IMR-90 (cell line): ENCODE data around the gene SV2B. TPM values are rescaled to one million over a fixed set of nuclear protein-coding genes. Genes with fewer than 3 reads are reported as not detected.

Experiments used
- ATAC-seq: fragments of 200-7000 bp; cut with Tn5 transposase; 2 replicates; pipeline ENCODE4 v1.9.1; 2020; ENCODE audit warnings: low read depth, mild to moderate bottlenecking, moderate library complexity
- BruUV-seq: library from RNA; stranded (reverse); fragments of 400-500 nt; replicated peaks from 2 replicates; lab custom pipeline; 2021; lab: Mats Ljungman, UMichigan
- CTCF ChIA-PET: fragments of 300-600 bp; formaldehyde crosslinking; extraction: SDS; loops from one replicate; lab custom pipeline; 2021; ENCODE audit warnings: antibody characterized with exemption; lab: Yijun Ruan, JAX
- POLR2A ChIA-PET: fragments of 300-600 bp; sonication (Branson Sonifier 250); formaldehyde crosslinking; loops from one replicate; lab custom pipeline; 2022; ENCODE audit warnings: antibody characterized with exemption; ENCODE audit not compliant: unreplicated experiment; lab: Charles Lee
- DNase-seq: peaks from one replicate; pipeline ENCODE4 v3.0.0; 2013
- H2AFZ ChIP-seq: replicated peaks from 2 replicates; pipeline ENCODE3; 2013; ENCODE audit warnings: low read length, mild to moderate bottlenecking; ENCODE audit not compliant: poor library complexity
- H2AK5ac ChIP-seq: 2 replicates; pipeline ENCODE4 v1.6.1; 2013; ENCODE audit warnings: low read depth, low read length, inconsistent platforms
- H2AK9ac ChIP-seq: replicated peaks from 2 replicates; pipeline ENCODE3; 2013; ENCODE audit warnings: mild to moderate bottlenecking, low read depth, low read length, moderate library complexity; ENCODE audit not compliant: poor library complexity
- H2BK120ac ChIP-seq: 2 replicates; pipeline ENCODE4 v1.6.1; 2013; ENCODE audit warnings: low read depth, low read length, inconsistent platforms
- H2BK15ac ChIP-seq: 3 replicates; pipeline ENCODE4 v1.6.1; 2013; ENCODE audit warnings: low read depth, low read length, inconsistent platforms
- H2BK20ac ChIP-seq: 2 replicates; pipeline ENCODE4 v1.6.1; 2013; ENCODE audit warnings: low read depth, mild to moderate bottlenecking, inconsistent platforms, low read length, moderate library complexity
- H2BK5ac ChIP-seq: 2 replicates; pipeline ENCODE4 v1.6.1; 2013; ENCODE audit warnings: mild to moderate bottlenecking, low read depth, low read length, inconsistent platforms; ENCODE audit not compliant: poor library complexity, severe bottlenecking
- H3K14ac ChIP-seq: replicated peaks from 2 replicates; pipeline ENCODE4 v1.6.1; 2013; ENCODE audit warnings: low read depth, low read length, inconsistent platforms
- H3K18ac ChIP-seq: 2 replicates; pipeline ENCODE4 v1.6.1; 2013; ENCODE audit warnings: low read depth, low read length, control low read depth
- H3K23ac ChIP-seq: 2 replicates; pipeline ENCODE4 v1.6.1; 2013; ENCODE audit warnings: low read depth, low read length, inconsistent platforms
- H3K27ac ChIP-seq: 2 replicates; pipeline ENCODE4 v1.5.1; 2013; ENCODE audit warnings: mild to moderate bottlenecking, control low read depth, low read length; ENCODE audit not compliant: insufficient read depth
- H3K27me3 ChIP-seq: 2 replicates; pipeline ENCODE4 v1.6.1; 2013; ENCODE audit warnings: low read length; ENCODE audit not compliant: control insufficient read depth, insufficient read depth
- H3K36me3 ChIP-seq: 2 replicates; pipeline ENCODE4 v1.6.1; 2013; ENCODE audit warnings: low read length, mixed read lengths; ENCODE audit not compliant: control insufficient read depth, insufficient read depth
- H3K4ac ChIP-seq: 2 replicates; pipeline ENCODE4 v1.6.1; 2013; ENCODE audit warnings: low read depth, low read length, inconsistent platforms
- H3K4me1 ChIP-seq: 2 replicates; pipeline ENCODE4 v1.6.1; 2013; ENCODE audit warnings: low read length, mixed read lengths; ENCODE audit not compliant: control insufficient read depth, insufficient read depth
- H3K4me2 ChIP-seq: 2 replicates; pipeline ENCODE4 v1.6.1; 2013; ENCODE audit warnings: low read depth, mild to moderate bottlenecking, control low read depth, low read length, moderate library complexity
- H3K4me3 ChIP-seq: 2 replicates; pipeline ENCODE4 v1.5.1; 2013; ENCODE audit warnings: low read depth, mild to moderate bottlenecking, control low read depth, low read length, moderate library complexity; ENCODE audit not compliant: insufficient read depth
- H3K56ac ChIP-seq: 2 replicates; pipeline ENCODE4 v1.6.1; 2013; ENCODE audit warnings: low read length, inconsistent platforms; ENCODE audit not compliant: insufficient read depth; ENCODE audit errors: extremely low read depth
- H3K79me1 ChIP-seq, 2 experiments: 2 replicates each; pipeline ENCODE4 v1.6.1; 2013; ENCODE audit warnings: low read length in 2 of 2, inconsistent platforms in 1 of 2, low read depth in 1 of 2
- H3K9ac ChIP-seq: 2 replicates; pipeline ENCODE4 v1.6.1; 2013; ENCODE audit warnings: low read depth, low read length, control low read depth
- H3K9me1 ChIP-seq: 2 replicates; pipeline ENCODE4 v1.6.1; 2013; ENCODE audit warnings: low read length, inconsistent platforms; ENCODE audit not compliant: insufficient read depth
- H3K9me3 ChIP-seq: 2 replicates; pipeline ENCODE4 v1.6.1; 2013; ENCODE audit warnings: low read length; ENCODE audit not compliant: control insufficient read depth, insufficient read depth
- H4K20me1 ChIP-seq: 2 replicates; pipeline ENCODE4 v1.6.1; 2013; ENCODE audit warnings: low read length, inconsistent platforms; ENCODE audit not compliant: insufficient read depth
- H4K5ac ChIP-seq: 2 replicates; pipeline ENCODE4 v1.6.1; 2013; ENCODE audit warnings: mild to moderate bottlenecking, low read depth, low read length, control low read depth
- H4K8ac ChIP-seq, 2 experiments: 2 replicates each; pipeline ENCODE4 v1.6.1; 2013; ENCODE audit warnings: low read depth in 2 of 2, low read length in 2 of 2, control low read depth in 1 of 2, inconsistent platforms in 1 of 2
- H4K91ac ChIP-seq: 2 replicates; pipeline ENCODE4 v1.6.1; 2013; ENCODE audit warnings: low read depth, low read length, inconsistent platforms; ENCODE audit not compliant: insufficient read depth
- BHLHE40 ChIP-seq: fragments of 150-350 bp; IDR thresholded peaks from 2 replicates; pipeline ENCODE4 v1.6.1; 2016; ENCODE audit warnings: mild to moderate bottlenecking, low read depth, low read length
- FOS ChIP-seq: fragments of 150-350 bp; IDR thresholded peaks from 2 replicates; pipeline ENCODE4 v1.6.1; 2016; ENCODE audit warnings: low read depth, low read length
- MAFK ChIP-seq: IDR thresholded peaks from 2 replicates; pipeline ENCODE4 v1.6.1; 2012; ENCODE audit warnings: low read depth, low read length, improper control_type of control experiment
- MAZ ChIP-seq: IDR thresholded peaks from 2 replicates; pipeline ENCODE4 v1.6.1; 2012; ENCODE audit warnings: low read depth, mild to moderate bottlenecking, low read length, improper control_type of control experiment, moderate library complexity, borderline replicate concordance
- MXI1 ChIP-seq: IDR thresholded peaks from 2 replicates; pipeline ENCODE4 v1.6.1; 2012; ENCODE audit warnings: low read depth, mild to moderate bottlenecking, low read length, moderate library complexity, borderline replicate concordance
- RAD21 ChIP-seq: IDR thresholded peaks from 2 replicates; pipeline ENCODE4 v1.6.1; 2012; ENCODE audit warnings: low read length, improper control_type of control experiment
- WGBS, 2 experiments: methylation state at CpG; one replicate each; pipeline versions ENCODE4 v1.1.5 to v1.1.7; 2013; ENCODE audit warnings: missing lambda C conversion rate in 2 of 2; ENCODE audit not compliant: insufficient read length in 1 of 2; ENCODE audit errors: extremely low coverage in 2 of 2; 5-methylcytosine and 5-hydroxymethylcytosine counted together
- dilution Hi-C: fragments of 300-500 bp; cut with HindIII; formaldehyde crosslinking; loops from one replicate; pipeline ENCODE4 v1.14.3; 2018; ENCODE audit warnings: low sequenced_read_pairs; ENCODE audit not compliant: unreplicated experiment
- in situ Hi-C: fragments of 300-500 bp; cut with MboI; formaldehyde crosslinking; loops from 3 replicates; pipeline ENCODE4 v1.14.3; 2019; ENCODE audit warnings: low sequenced_read_pairs, inconsistent platforms, mixed read lengths
- intact Hi-C: fragments of 100-400 bp; cut with micrococcal nuclease; formaldehyde crosslinking; loops from 2 replicates; pipeline ENCODE4 v1.10.0; 2022
- polyA plus RNA-seq, 3 experiments: library from polyadenylated mRNA; depleted of rRNA; stranded (reverse); fragments of >200 nt; gene quantifications; 2 replicates each; pipeline ENCODE4 v1.2.3, GENCODE V29; 2012; ENCODE audit warnings: low replicate concordance in 1 of 3
- total RNA-seq: library from RNA; depleted of rRNA; stranded (reverse); fragments of >200 nt; gene quantifications from 2 replicates; pipeline ENCODE4 v1.2.3, GENCODE V29; 2012
- TF ChIP-seq, protein P1 (sequence below): fragments of 150-350 bp; IDR thresholded peaks from 2 replicates; pipeline ENCODE4 v1.6.1; 2017; ENCODE audit warnings: mild to moderate bottlenecking, antibody characterized with exemption, low read length, low read depth

SV2B gene
- total and polyA plus RNA-seq, 2 of the 4 experiments (the other 2 are of a cell fraction): not detected

DNA sequence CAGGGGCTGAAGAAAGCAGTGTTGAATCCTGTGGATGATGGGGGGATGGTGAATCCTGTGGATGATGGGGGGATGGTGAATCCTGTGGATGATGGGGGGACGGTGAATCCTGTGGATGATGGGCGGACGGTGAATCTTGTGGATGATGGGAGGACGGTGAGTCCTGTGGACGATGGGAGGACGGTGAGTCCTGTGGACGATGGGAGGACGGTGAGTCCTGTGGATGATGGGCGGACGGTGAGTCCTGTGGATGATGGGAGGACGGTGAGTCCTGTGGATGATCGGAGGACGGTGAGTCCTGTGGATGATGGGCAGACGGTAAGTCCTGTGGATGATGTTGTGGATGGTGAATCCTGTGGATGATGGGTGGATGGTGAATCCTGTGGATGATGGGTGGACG is 170.7 kb downstream of the SV2B start:
- no peak for TF ChIP-seq MXI1
- TF ChIP-seq MAZ: no peak
- TF ChIP-seq MAFK: no peak
- TF ChIP-seq RAD21: no peak
- no peak for TF ChIP-seq FOS
- TF ChIP-seq BHLHE40: no peak
- TF ChIP-seq, protein P1, sequence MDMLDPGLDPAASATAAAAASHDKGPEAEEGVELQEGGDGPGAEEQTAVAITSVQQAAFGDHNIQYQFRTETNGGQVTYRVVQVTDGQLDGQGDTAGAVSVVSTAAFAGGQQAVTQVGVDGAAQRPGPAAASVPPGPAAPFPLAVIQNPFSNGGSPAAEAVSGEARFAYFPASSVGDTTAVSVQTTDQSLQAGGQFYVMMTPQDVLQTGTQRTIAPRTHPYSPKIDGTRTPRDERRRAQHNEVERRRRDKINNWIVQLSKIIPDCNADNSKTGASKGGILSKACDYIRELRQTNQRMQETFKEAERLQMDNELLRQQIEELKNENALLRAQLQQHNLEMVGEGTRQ: no peak
- POLR2A ChIA-PET: no interaction called here
- H3K56ac ChIP-seq: no peak overlapping the region
- no peaks in the 10 kb centered on the region for H3K9me3 ChIP-seq
- H4K91ac ChIP-seq: no peak overlapping the region
- H3K27me3 ChIP-seq: peaks cover 7% of the 10 kb centered on the region
- dilution Hi-C loops: loop anchor here (25.0 kb wide), 1 partner anchor 208 kb away; no protein-coding TSS in a partner anchor
- H2BK15ac ChIP-seq: no peak overlapping the region
- H2BK5ac ChIP-seq: no peak overlapping the region
- no peak overlapping the region for H3K23ac ChIP-seq
- no peak overlapping the region for H2AFZ ChIP-seq
- H3K4me3 ChIP-seq: no peak overlapping the region
- no peaks in the 10 kb centered on the region for H3K79me1 ChIP-seq
- H3K4me1 ChIP-seq: no peaks in the 10 kb centered on the region
- H2BK20ac ChIP-seq: no peak overlapping the region
- H3K4me2 ChIP-seq: no peak overlapping the region
- no peak overlapping the region for H3K4ac ChIP-seq
- H3K18ac ChIP-seq: no peak overlapping the region
- no peak overlapping the region for H2AK9ac ChIP-seq
- intact Hi-C loops: loop anchor here (1.0 kb wide), 2 partner anchors 214 to 314 kb away; no protein-coding TSS in a partner anchor
- H3K27ac ChIP-seq: no peak overlapping the region
- H4K8ac ChIP-seq: no peak overlapping the region
- DNase-seq (no peak), ATAC-seq (no peak)
- no peak overlapping the region for H3K9ac ChIP-seq
- H2BK120ac ChIP-seq: no peak overlapping the region
- in situ Hi-C loops: loop anchor here (5.0 to 10.0 kb wide), 2 partner anchors 213 to 316 kb away; partner anchors contain the start of gene RCCD1
- CTCF ChIA-PET: interaction anchor here (0.7 kb wide), 1 partner anchor 203 kb away, joined by 4 read pairs; no protein-coding TSS in a partner anchor
- H3K9me1 ChIP-seq: no peaks in the 10 kb centered on the region
- no peaks in the 10 kb centered on the region for H4K20me1 ChIP-seq
- no peak overlapping the region for H4K5ac ChIP-seq
- H2AK5ac ChIP-seq: no peak overlapping the region
- no peak overlapping the region for H3K14ac ChIP-seq
- no TSS peak for BruUV-seq
- WGBS, 2 experiments: 86% methylated on average over 12 of the region's 15 CpGs; no CpG with 5 or more reads in 1 of the 2 experiments
- H3K36me3 ChIP-seq: no peaks in the 10 kb centered on the region
